Stimulated activated CD8-positive, alpha-beta memory T cell treated with anti-CD3 and anti-CD28 coated beads, Interleukin-15, amount 100 ng/mL, for 24 hours (primary cell): Measurements from ENCODE around the gene THRB.

Experiments
- DNase-seq: peaks from one replicate; pipeline ENCODE4 v3.0.0-alpha.2; 2020; ENCODE audit warnings: low read depth

THRB gene

DNA sequence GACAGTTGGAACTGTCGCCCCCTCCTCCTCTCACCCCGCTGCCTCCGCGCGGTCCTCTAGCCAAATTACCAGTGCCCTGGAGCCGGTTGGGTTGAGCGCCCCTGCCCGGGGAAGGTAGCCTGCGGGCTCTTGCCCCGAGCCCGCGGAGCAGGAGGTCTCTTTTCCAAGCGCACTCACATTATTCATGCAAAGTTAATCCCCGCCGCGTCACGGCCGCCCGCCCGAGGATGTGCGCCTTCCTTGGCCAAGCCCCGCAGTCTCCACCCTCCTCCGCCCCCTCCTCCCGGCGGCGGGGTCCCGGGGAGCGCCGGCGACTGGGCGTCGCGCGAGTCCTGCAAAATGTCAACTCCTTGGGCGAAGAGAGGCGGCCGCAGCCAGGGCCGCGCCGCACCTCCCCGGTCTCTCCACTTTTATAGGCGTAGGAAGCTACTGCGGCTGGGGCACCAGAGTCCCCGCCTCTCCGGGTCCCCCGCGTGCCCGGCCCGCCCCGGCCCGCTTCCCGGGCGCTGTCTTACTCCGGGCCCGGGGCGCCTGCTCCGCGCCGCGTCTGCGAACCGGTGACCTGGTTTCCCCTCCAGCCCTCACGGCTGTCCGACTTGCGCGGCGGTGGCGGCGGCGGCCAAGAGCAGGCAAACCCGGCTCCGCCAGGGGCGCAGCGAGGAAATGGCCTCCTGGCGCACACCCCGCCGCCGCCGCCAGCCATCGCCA, at the start of gene THRB:
Gene THRB (minus strand): TSS at position 233 of the 708 bp plus-strand sequence.
- no peak for DNase-seq

DNA sequence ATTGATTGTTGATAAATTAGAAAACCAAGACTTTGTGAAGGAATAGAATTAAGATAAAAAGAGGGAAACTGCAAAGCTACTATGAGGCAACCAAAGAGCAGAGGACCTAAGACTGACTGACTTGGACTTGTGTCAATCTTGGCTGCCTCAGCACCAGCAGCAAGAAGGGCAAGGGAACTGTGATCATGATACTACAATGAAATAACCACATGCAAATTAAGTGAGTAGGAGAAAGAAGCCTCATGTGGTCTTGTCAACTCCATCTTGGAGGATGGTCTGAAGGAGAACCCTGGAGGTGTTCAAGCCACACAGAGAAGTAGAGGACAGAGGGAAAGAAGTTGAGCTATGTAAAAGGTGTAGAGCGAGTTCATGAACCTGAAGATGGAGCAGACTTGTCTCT, 47.3 kb upstream of the THRB start:
- no peak for DNase-seq

DNA sequence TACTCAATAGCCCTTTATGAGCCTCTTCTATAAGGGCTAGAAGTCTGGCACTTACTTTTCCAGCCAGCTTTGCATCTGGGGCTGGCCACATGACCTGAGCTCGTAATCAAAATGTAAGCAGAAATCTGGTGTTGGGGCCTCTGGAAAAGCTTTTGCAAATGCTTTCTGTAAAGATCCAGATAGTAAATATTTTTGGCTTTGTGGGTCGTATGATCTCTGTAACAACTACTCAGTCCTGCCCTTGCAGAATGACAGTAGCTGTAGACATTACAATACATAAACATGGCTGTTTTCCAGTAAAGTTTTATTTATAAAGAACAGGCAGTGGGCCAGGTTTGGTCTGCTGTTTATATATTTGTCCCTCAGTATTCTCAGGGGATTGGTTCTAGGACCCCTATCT, 46.2 kb upstream of the THRB start:
- no peak for DNase-seq

DNA sequence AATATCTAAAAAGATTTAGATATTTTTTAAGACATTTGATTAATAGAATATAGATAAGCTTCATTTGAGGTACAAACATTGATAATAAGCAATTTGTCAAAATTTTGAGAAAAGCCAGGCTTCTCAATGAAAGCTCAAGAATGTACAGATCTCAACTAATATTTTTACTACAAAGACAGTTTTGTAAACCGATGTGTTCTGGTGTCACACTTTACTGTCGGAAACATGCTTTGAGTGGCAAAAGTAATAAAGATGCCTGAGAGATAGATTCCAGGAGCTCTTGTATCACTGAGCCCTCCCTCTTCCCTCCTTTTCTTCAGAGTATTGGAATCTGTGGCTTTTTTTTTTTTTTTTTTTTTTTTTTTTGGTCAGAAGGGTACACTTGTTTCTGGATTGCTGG, 45.0 kb upstream of the THRB start:
- no peak for DNase-seq

DNA sequence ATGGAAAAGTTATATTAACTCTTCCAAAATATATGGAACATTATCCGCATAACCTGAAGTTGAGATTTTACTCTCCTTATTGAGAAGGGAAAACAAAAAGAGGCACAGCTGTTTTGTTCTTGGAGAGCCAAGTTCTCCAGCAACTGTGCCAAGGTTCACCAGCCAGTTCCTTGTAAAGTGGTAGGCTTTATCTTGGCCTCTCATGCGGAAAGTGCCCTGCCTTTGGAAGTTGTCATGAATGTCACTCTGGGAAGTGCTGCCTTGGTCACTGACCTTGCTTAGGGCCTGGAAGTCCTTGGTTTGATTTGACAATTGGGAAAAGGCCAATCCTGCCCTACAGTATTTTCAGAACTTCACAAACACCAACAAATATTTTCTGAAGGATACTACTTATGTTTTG, 44.2 kb upstream of the THRB start:
- no peak for DNase-seq

DNA sequence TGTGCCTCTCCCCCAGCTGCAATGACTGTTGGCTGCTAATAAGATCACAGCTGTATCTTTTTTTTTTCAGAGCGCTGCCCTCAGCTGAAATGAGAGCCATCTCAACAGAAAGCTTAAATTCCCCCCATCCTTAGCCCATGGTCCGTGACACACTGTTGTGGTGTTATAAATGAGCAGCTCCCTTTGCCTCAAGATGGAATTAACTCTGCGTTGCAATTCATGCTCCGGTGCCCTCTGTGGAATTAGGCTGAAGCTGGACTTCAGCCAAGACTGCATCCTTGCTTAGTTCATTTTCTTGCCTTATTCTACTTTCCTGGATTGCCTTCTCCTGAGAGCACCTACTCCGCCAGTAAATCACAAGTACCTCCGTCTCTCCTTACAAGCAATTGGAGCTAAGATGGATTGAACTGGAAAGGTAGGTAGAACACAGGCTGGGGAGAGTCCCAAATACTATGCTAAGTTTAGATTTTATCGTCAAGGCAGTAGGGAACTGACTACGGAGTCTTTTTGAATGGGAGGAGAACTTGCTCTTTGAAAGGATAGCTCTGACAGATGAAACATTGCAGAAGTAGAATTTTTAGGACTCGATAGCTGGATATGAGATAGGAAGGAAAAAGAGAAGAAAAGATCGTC, 39.0 kb upstream of the THRB start:
- DNase-seq, result no peak

DNA sequence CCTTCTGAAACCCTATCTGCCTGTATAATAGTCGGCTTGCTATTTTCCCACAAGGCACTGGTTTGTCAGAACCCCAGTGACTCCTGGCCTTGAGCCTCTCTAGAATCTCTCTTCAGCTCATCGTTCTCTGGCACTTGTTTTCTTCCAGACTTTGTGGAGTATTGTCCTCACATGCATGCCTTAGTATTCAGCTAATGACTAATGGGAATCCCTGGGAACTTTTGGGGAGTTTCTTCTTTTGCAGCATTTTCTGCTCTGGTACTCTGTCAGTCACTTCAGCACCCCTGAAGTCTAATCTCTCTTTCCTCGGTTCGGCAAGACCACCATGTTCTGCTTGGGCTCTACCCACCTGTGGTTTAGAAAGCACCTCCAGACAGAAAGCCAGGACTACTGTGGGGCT, 35.8 kb upstream of the THRB start:
- no peak for DNase-seq

DNA sequence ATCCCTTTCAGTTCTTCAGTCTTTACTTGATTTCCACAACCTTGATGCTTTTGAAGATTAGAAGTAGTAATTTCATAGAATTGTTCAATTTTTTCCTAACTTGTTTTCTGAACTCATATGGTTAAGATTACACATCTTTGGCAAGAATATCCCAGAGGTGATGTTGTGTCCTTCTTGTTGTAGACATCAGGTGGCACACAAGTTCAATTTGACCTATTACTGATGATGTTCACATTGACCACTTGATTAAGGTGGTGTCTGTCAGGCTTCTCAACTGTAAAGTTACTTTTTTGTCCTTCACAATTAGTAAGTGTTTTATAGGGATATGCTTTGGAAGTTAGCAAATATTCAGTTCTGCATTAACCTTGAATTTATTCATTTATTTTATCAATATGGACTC, 34.6 kb upstream of the THRB start:
- DNase-seq, result no peak

DNA sequence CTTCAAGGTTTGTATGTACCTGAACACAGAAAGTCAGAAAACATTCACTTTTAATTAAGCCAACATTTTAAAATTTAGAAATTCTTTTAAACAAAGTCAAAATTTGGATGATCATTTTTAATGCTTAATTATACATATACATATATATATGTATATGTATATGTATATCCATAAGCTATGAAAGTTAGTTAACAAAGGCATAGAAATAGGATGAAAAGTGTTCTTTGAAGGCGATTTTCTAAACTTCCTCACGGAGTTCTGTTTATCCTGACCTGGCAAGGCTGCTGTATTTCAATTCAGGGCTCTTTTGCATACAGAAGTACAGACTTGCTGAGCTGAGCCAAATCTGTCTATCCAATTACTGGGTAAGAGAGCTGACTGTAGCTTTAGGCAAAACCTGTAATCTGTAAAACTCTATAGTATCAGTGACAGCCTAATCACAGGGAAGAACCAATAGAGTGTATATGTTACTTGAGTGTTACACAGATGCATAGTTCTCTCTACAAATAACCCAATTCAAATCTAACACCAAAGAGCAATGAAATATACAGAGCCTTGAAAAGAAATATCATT, 32.1 kb upstream of the THRB start:
- no peak for DNase-seq

DNA sequence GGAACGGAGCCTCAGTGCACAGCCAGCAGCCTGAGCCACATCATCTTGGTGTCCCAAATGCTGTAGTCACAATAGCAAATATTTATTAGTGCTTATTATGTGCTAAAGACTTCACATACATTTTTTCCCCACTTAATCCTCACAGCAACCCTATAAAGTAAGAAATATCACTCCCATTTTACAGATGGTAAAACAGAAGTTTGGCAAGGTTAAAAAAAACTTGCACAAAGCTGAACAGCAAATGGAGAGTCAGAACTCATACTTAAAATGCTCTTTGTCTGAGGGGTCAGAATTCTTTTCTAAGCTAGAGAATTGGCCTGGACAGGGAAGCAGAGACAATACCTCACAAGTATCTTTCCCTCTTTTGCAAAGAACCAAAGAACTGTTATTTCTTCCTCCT, 30.9 kb upstream of the THRB start:
- no peak for DNase-seq

DNA sequence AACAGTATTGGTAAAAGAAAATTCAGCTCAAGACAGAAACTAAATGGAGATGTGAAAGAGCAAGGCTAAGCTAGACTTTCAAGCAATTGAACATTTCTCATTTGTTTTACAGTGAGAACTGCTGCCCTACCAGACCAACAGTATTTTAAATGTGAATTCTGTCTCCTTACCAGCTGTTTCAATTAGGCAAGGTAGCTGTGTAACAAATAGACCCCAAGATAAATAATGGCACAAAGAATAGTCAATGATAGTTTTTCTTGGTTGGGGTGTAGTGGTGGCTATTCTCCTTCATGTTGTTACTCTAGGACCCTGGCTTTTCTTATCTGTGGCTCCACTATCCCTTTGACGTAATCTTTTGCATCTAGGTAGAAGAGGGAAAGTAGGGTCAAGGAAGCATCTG, 30.4 kb upstream of the THRB start:
- no peak for DNase-seq

DNA sequence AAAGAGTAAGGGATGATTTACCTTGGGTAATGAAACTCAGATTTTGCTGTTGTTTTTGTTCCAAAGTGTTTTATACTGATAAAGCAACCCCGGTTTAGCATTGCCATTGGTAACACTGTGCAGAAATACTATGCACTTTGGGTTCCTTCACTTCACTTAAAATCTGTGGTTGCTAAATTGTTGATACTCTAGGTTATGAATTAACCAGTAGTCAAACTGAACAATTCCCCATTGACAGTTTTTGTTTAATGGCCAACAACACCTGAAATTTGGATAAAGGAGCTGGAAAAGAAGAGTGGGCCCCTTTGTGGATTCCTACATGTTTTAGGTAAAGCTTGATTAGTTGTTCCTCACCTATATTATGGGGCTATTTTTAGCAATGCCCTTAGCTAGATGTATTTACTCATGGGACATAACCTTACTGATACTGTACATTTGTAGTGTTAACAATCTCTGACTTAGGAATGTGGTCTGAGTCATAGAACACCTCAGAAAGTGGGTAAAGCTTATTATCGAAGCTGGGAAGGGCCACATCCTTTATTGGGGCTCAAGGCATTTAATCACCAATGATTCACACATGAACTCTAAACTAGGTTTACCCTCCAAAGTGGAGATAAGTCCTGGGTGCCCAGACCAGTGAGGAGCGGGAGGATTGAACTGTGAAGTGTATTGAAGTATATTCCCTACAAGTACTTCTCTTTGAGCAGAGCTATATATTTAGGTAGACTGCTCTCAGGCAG, 29.5 kb upstream of the THRB start:
- no peak for DNase-seq

DNA sequence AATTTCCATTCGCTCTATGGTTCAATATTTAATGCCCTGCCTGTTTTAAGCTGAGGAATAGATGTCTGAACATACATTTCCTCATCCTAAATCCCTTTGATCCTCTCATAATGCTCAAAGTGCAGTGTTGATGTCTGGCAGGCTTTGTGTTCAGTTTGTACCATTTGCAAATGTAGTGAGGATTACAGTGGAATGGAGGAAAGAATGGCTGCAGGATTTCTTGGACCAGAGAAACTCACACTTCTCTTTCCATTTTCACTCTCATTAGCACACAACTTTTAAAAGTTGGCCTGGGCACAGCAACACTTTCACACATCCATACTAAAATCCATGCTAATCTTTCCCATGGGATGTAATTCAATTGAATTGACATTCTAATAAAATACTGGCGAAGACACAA, 28.6 kb upstream of the THRB start:
- DNase-seq, result no peak

DNA sequence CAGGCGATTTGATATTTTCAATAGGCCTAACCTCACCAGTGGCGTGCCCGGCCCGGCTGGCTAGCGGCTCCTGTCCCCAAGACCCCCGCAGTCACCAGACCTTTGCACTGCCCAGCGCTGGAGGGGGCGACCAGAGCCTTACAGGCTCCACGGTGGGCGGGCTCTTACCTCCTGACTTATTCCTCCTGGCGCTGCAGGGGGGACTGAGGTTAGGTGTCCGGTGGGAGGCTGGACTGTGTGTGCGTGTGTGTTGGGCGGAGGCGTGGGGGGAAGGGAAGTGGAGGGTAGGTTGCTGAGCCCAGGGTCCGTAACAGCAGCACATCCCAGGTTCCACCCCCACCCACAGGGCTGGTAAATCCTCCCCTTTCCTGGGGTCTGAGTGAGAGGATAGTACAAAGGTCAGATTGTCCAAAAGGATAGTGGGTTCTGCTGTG, 27.5 kb upstream of the THRB start:
- no peak for DNase-seq

DNA sequence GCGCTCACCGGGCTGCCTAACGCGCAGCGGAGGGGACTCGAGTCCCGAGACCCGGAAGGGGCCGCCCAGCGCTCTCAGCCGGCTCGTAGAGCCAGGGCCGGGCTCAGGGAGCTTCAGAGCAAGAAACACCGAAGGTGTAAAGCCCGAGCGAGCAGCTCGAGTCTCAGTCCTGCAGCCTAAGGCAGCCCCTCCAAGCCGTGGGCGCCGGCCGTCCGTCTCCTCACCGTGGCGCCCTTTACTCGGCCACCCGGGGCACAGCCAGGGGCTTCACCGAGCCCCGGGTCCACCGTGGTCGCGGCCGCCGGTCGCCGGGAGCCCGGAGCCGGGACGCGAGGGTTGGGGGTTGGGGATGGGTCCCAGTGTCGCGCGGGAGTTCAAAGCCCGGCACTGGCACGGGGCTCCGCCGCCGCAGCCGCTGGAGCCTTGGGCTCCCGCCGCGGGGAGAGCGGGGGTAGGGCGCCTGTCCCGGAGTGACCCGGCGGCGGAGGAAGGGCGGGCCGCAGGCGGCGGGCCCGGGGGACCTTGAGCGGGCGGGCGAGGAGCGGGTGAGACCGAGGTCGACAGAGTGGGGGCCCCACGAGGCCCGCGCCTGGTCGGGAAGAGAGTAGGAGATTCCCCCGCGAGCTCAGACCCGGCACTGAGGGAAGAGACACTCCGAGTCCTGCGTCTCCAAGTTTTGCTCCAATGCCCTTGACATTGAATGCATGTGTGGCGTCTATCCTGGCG, 26.9 kb upstream of the THRB start:
- no peak for DNase-seq

DNA sequence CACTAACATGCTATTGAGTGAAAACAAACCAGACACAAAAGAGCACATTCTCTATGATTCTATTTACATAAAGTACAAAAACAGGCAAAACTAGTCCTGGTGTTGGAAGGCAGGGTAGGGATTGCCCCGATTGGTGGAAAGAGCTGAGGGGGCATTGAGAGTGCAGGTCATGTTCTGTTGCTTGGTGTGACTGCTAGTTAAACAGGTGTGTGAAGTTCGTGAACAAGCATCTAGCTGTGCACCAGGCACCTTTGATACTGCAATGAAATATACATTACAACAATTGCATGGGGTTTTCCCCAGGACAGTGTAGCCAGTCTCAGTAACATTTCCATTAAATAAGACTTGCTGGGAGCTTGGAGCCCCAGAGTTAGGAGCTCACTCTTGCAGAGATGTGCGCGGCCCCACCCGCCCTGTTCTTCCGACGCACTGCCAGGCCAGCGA, 26.3 kb upstream of the THRB start:
- no peak for DNase-seq

DNA sequence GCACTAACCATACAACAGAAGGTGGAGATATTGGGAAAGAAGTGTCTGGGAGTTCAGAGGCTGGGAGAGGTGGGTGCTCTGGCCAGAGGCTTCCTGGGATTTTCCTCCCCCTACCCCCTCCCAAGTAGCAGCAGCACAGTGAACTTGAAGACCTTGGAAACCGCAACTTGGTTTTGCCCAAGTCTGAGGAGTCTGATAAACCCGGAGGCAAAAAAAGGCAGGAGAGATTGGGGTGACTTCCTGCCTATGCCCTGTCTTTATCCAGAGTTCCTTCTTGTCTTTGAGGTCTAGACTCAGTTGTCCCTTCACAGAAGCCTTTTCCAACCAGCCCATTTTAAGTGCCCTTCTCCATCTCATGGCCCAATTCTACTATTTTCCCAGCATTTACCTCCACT, 25.4 kb upstream of the THRB start:
- no peak for DNase-seq

DNA sequence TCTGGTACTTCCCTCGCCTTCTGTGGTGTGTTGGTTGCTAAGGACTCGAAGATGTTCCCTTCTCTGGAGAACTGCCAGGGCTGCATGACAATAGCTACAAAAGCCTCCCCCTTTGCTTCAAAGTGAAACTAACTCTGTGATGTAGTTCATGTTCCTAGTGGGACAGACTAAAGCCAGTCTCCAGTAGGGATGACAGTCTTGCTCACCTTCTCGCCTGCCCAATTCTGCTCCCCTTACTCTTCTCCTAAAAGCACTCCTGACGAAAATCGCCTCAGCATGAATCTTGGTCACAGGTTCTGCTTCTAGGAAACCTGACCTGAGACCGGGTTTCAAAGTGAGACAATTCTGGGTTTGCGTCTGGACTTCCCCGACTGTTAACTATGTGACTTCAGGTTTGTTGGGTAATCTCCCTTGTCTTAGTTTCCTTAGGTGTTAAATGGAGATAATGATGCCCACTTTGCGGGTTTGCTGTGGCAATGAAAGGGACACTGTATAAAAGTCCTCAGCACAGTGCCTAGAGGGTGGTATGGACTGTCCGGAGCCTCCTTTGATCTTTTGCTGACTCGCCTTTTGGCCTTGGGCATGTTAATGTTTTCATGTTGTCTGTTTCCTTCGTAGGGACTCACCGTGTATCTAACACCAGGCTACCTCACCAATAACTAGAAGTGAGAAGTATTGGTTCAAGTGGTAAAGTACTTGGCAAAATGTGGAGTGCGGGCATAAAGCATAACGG, 24.9 kb upstream of the THRB start:
- no peak for DNase-seq

DNA sequence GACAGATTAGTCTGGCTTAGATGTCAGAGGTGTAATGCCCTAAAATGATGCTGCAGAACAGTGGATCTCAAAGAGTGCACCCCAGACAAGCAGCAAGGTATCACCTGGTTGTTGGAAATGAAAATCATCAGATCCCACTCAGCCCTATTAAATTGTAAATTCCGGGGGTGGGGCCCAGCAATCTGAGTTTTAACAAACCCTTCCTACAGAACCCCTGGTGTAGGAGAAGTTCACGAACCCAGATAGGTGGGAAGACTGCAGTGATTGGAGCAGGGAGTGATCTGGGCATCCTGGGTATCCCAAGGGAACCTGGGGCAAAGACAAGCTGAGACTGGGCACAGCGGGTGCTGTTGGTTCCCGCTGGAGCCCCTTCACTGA, 24.3 kb upstream of the THRB start:
- no peak for DNase-seq

DNA sequence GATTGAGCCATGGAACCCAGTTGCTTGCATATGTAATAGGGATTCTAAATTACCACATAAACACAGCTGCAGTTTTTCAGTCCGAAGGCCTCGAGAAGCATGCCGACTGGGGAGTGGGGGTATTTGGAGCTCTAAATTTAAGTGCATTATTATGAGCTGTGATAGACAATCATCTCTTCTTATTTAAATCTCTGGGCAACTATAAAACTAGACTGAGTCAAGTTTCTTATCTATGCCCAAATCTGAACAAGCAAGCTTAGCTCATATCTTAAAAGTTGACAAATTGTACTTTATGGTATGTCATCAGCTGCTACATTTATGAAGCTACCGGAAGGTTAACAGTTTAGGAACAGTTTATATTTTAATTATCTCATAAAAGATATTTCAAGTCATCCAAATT, 19.5 kb upstream of the THRB start:
- no peak for DNase-seq

DNA sequence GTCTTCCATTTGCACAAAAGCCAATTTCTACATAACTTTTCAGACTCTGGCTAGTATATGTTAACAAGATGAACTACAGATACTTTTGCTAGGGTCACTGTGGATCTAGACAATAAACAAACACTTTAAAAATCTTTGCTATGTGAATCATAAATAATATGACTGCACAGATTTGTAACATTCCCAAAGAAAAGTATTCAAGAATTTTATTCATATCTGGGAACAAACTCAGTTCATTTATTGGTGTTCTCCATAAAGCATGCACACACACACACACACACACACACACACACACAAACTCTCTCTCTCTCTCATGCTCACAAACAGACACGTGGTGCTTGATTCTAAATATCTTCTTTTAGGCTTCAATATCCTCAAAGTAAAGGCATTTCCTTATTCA, 18.8 kb upstream of the THRB start:
- no peak for DNase-seq
